Measurements from ENCODE around the gene SPPL2A. TPM values are rescaled to one million over a fixed set of nuclear protein-coding genes. Genes with fewer than 3 reads are reported as not detected.
"Not testable (repeated sequence)": the region's sequence is repeated elsewhere in the genome, so short reads cannot be mapped to it uniquely, and the experiment has no call there.

The SPPL2A gene
- total RNA-seq, 1 experiment from 2014 or later: 61.0 TPM

DNA sequence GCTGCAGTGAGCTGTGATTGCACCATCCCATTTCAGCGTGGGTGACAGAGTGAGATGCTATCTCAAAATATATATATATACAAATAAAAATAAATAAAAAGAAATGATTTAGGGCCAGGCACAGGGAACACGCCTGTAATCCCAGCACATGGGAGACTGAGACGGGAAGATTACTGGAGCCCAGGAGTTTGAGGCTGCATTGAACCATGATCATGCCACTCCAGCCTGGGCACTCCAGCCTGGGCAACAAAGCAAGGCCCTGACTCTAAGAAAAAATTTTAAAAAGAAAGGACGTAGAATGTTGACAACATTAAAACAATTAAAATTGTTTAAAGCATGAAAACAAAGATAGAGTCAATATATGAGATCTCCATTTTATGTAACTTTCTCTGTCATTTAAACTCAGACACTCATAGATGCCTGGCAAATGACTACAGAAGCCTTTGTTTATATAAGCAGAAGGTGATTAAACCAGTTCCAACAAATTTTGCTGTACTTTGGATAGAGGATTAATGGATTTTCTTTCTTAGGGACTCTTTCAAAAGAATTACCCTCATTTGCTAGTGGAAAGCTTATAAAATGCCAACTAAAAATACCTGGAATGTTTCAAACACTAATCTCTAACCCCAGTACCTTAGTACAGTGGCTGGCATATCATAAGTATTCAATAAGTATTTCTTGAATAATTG lies 68.3 kb downstream of the SPPL2A start (continued):
- no peak for TF ChIP-seq ELF1 (IDR thresholded peaks at IDR 0.05; ENCODE audit: borderline replicate concordance, low read depth)

DNA sequence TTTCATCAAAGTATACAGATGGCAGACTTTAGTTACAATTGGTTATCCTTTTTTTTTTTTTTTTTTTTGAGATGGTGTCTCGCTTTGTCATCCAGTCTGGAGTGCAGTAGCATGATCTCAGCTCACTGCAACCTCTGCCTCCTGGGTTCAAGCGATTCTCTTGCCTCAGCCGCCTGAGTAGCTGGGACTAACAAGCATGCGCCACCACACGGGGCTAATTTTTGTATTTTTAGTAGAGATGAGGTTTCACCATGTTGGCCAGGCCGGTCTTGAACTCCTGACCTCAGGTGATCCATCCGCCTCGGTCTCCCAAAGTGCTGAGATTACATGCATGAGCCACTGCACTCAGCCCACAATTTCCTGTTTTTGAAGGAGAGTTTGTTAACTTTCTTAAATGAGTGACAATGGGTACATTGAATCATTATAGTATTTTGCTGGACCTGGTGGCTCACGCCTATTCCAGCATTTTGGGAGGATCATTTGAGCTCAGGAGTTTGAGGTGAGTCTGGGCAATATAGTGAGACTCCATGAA lies 70.8 kb downstream of the SPPL2A start:
- ATAC-seq; H3K36me3 ChIP-seq (ENCODE audit: control insufficient read depth in 1 of 2, insufficient read depth in 2 of 2, low read length in 2 of 2); H3K4me3 ChIP-seq (replicated peaks in 1 of 2; ENCODE audit: low read depth in 1 of 2, low read length in 2 of 2); H3K27me3 ChIP-seq (ENCODE audit: insufficient read depth, low read length); H2AFZ ChIP-seq (ENCODE audit: low read depth, low read length, poor library complexity, severe bottlenecking); CTCF ChIA-PET; H4K20me1 ChIP-seq (ENCODE audit: insufficient read depth); H3K4me1 ChIP-seq (ENCODE audit: control insufficient read depth in 1 of 2, insufficient read depth in 2 of 2, low read length in 2 of 2); H3K9me3 ChIP-seq (ENCODE audit: control insufficient read depth in 1 of 2, insufficient read depth in 1 of 2, low read depth in 1 of 2, low read length in 2 of 2); H3K4me2 ChIP-seq (ENCODE audit: low read length); H3K27ac ChIP-seq (ENCODE audit: low read depth, low read length); H3K9ac ChIP-seq (ENCODE audit: low read length); H3K79me2 ChIP-seq (ENCODE audit: insufficient read depth, low read length); intact Hi-C loops (cut with micrococcal nuclease); POLR2A ChIA-PET; H3K9me2 ChIP-seq (ENCODE audit: insufficient read depth); DNase-seq (ENCODE audit: low read depth, low spot score); BruUV-seq (replicated peaks): not testable (repeated sequence)
- RAD21 ChIA-PET (ENCODE audit: low non-redundant PET in 1 of 2, low total read pairs in 2 of 2, uncharacterized antibody in 2 of 2, unreplicated experiment in 2 of 2): interaction anchor here in 1 of 2 experiments (0.6 kb wide), 1 partner anchor 194 kb away, joined by 4 read pairs; no protein-coding TSS in a partner anchor

GRCh38 chr15:50687302-50687902 lies 78.1 kb downstream of the SPPL2A start:
- H2AFZ ChIP-seq (ENCODE audit: low read depth, low read length, poor library complexity, severe bottlenecking): no peak overlapping the region
- BruUV-seq (replicated peaks): TSS peak; percentile 94
- peak overlapping the region; percentile 90 for H3K9ac ChIP-seq (ENCODE audit: low read length)
- DNase-seq (ENCODE audit: low read depth, low spot score): no peak
- ChIA-PET RAD21 (ENCODE audit: low non-redundant PET in 1 of 2, low total read pairs in 2 of 2, uncharacterized antibody in 2 of 2, unreplicated experiment in 2 of 2) (no interaction called here), CTCF (no interaction called here), POLR2A (no interaction called here)
- peak; percentile 16 for ATAC-seq
- H3K9me2 ChIP-seq (ENCODE audit: insufficient read depth): no peaks in the 10 kb centered on the region
- peaks cover 3 to 5% of the 10 kb centered on the region in 2 experiments; a peak in 1 of 4 replicates for H3K36me3 ChIP-seq (ENCODE audit: control insufficient read depth in 1 of 2, insufficient read depth in 2 of 2, low read length in 2 of 2)
- H3K27me3 ChIP-seq (ENCODE audit: insufficient read depth, low read length): no peaks in the 10 kb centered on the region
- H3K4me3 ChIP-seq (replicated peaks in 1 of 2; ENCODE audit: low read depth in 1 of 2, low read length in 2 of 2): peak overlapping the region; percentile 93 to 96
- H3K27ac ChIP-seq (ENCODE audit: low read depth, low read length): peak overlapping the region; percentile 97
- H4K20me1 ChIP-seq (ENCODE audit: insufficient read depth): no peaks in the 10 kb centered on the region
- TF ChIP-seq EZH2 (IDR thresholded peaks at IDR 0.05) (no peak), EGR1 (IDR thresholded peaks at IDR 0.05; ENCODE audit: low read depth) (0 out of 2 replicates have a peak, but pooled peaks have one; percentile 1)
- peaks cover 41% of the 10 kb centered on the region for H3K79me2 ChIP-seq (ENCODE audit: insufficient read depth, low read length)
- no peaks in the 10 kb centered on the region for H3K9me3 ChIP-seq (ENCODE audit: control insufficient read depth in 1 of 2, insufficient read depth in 1 of 2, low read depth in 1 of 2, low read length in 2 of 2)
- peak overlapping the region; percentile 71 for H3K4me2 ChIP-seq (ENCODE audit: low read length)
- H3K4me1 ChIP-seq (ENCODE audit: control insufficient read depth in 1 of 2, insufficient read depth in 2 of 2, low read length in 2 of 2): peaks cover 5 to 22% of the 10 kb centered on the region in 2 experiments; a peak in 2 of 4 replicates
- intact Hi-C loops (cut with micrococcal nuclease): no loop called here

Measured in HCT116 (cell line).